KOPT-K1 (cell line): ENCODE results near the gene HGF.
"Not testable (repeated sequence)": the region's sequence is repeated elsewhere in the genome, so short reads cannot be mapped to it uniquely, and the experiment has no call there.

Source experiments
- H3K27ac ChIP-seq: fragments of 200-600 bp; sonication (generic); 2 replicates; pipeline ENCODE4 v1.5.1; 2016; ENCODE audit warnings: antibody characterized with exemption, mild to moderate bottlenecking, low read depth, low read length; ENCODE audit not compliant: poor library complexity, severe bottlenecking
- H3K36me3 ChIP-seq: fragments of 200-600 bp; sonication (generic); 2 replicates; pipeline ENCODE4 v1.5.1; 2017; ENCODE audit warnings: antibody characterized with exemption, mild to moderate bottlenecking, low read length, moderate library complexity; ENCODE audit not compliant: insufficient read depth
- H3K9me3 ChIP-seq: fragments of 200-600 bp; sonication (generic); 2 replicates; pipeline ENCODE4 v1.5.1; 2017; ENCODE audit warnings: antibody characterized with exemption, low read length, mild to moderate bottlenecking; ENCODE audit not compliant: insufficient read depth, poor library complexity, severe bottlenecking

Gene HGF

GRCh38 chr7:81769891-81770727, at the start of gene HGF:
Gene HGF (minus strand): TSS chr7:81770047. CDS start chr7:81769971, 76 bp downstream.
- Histone ChIP-seq H3K27ac (no peak within 1 kb of the TSS), H3K9me3 (no peaks in the 10 kb centered on the region), H3K36me3 (no peaks in the 10 kb centered on the region)

DNA sequence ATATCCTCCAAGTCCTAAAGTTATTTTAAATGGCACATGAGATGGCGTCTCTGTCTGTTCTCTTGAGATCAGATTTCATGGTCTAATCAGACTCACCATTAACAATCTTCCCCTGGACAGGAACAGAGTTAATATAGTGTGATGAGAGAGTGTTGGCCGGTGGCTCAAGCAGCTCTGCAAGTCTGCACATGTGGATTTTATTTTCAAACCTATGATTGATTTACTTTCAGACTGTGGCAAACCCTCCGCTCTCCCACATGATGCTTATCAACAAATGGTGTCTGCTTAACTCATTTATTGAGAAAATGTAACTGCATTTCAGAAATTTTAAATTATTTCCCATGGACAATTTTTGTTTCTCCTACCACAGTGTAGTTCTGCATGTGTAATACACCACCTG, 46.5 kb upstream of the HGF start:
- H3K27ac ChIP-seq = no peak overlapping the region
- H3K9me3 ChIP-seq = no peaks in the 10 kb centered on the region
- no peaks in the 10 kb centered on the region for H3K36me3 ChIP-seq

DNA sequence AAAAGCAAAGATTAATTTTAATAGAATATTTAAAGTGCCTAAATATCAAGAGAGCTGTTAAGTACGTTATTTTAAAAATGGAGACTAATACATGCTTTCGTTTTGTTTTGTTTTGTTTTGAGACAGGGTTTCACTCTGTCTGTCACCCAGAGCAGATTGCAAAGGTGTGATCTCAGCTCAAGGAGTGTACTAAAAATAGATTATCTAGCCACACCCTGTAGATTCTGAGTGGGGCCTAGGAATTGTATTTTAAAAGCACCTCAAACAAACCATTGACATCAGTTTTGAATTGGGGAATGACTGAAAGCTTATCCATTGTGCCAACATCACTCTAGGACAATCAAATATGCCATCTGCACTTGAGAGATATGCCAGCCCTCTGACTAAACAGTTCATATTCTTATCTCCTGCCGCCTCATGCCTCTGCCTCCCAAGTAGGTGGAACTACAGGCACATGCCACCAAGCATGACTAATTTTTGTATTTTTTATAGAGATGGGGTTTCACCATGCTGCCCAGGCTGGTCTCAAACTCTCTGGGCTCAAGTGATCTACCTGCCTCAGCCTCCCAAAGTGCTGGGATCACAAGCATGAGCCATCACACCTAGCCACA, 43.1 kb upstream of the HGF start:
- not testable (repeated sequence) for H3K27ac ChIP-seq

DNA sequence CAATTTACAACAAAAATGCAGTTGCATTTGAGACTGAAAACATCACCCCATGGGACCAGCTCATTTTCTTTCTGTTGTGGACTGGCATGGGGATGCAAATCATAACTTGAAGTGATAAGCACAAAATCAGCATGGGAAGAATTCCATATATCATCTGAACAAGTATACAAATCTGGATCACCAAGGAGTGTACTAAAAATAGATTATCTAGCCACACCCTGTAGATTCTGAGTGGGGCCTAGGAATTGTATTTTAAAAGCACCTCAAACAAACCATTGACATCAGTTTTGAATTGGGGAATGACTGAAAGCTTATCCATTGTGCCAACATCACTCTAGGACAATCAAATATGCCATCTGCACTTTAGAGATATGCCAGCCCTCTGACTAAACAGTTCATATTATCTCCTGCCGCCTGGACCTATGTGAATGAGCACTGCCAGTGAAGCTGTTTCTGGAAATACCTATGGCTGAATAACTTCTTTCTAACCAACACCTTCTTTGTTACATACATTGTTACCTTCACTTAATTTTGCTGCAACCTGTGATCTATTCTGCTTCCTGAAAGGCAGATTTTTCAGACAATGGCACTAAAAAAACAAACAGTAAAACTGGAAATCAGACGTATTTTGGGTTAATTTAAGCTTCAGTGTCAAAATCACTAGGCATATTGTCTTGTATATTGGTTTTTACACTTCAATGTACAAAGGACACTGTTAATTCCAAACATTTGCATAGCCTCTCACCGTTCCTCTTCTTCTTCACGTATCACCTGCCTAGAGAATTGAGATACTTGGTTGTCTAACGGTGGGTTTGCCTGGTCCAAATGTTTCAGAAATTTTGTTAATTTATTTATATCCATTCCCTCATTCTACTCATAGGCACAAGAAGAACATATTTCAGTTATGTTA, 42.4 kb upstream of the HGF start:
- Histone ChIP-seq H3K9me3 (no peaks in the 10 kb centered on the region), H3K36me3 (no peaks in the 10 kb centered on the region), H3K27ac (no peak overlapping the region)

More for the DNA sequence above, 43.1 kb upstream of the HGF start:
- H3K9me3 ChIP-seq, H3K36me3 ChIP-seq: not testable (repeated sequence)

- H3K36me3 ChIP-seq = no peaks in the 10 kb centered on the region
- H3K9me3 ChIP-seq = no peaks in the 10 kb centered on the region
- H3K27ac ChIP-seq = no peak overlapping the region
Observed at GRCh38 chr7:81810476-81811155, 40.8 kb upstream of the HGF start.

GRCh38 chr7:81808310-81808709, 38.5 kb upstream of the HGF start:
- H3K36me3 ChIP-seq, H3K9me3 ChIP-seq, H3K27ac ChIP-seq: not testable (repeated sequence)

- no peak overlapping the region for H3K27ac ChIP-seq
- H3K36me3 ChIP-seq = no peaks in the 10 kb centered on the region
- no peaks in the 10 kb centered on the region for H3K9me3 ChIP-seq
Observed at GRCh38 chr7:81803267-81803666, 33.4 kb upstream of the HGF start.

GRCh38 chr7:81802251-81802650, 32.4 kb upstream of the HGF start:
- no peaks in the 10 kb centered on the region for H3K9me3 ChIP-seq
- no peaks in the 10 kb centered on the region for H3K36me3 ChIP-seq
- no peak overlapping the region for H3K27ac ChIP-seq

DNA sequence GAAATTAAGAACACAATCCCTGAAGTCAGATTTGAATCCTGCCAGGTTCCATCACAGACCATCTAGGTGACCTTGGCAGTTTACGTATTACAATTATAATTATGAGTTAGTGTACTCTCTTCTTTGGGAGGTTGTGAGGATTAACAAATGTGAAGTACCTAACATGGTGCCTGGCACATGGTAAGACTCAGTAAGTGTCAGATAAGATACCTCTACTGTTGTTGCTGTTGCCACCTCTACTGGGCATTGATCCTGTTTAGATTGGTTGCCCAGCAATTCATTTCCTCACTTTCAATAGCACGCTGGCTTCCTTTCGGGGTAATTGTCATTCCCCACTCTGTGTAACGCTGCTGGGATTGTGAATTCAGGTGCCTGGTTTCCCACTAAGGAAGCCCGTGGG, 31.7 kb upstream of the HGF start:
- Histone ChIP-seq H3K36me3 (no peaks in the 10 kb centered on the region), H3K27ac (no peak overlapping the region)

DNA sequence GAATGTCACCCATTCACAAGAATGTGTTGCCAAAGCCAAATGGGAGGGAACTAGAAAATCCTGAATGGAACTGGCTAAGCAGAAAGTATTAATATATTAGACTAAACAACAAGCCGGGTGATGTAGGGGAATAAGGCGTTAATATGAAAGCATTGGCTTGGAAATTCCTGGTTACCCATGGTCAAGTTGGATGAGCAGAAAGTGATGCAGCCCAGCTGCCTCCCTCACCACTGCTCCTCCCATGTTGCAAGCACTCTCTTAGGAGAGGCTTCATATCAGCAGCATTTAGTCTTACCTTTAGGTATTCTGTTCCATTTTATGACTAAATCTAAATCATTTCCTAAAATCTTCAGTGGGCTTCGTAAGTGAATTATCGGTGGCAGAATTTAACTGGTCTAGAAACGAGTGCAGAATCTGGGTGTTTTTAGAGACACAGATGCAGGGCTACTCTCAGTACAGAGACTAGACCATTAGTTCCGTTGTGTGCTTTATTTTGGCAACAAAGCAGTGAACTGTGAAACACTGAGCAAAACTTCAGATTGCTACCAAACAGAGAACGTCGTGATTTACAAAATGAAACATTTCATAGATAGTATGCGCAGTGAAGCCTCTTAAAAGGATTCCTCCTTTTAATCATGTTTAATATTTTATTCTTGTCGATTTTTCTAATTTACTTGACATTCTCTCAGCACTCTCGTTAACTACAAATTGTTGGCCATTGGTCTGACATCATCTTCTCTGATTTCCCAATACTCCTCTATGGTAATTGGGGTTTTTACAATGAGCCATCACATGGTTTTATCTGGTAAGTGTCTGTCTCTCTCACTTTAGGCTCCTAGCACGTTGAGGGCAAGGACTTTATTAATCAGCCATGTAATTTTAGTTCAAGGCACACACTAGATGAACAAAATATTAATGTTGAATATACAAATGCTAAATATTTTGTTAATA, 22.0 kb upstream of the HGF start:
- no peaks in the 10 kb centered on the region for H3K9me3 ChIP-seq
- no peaks in the 10 kb centered on the region for H3K36me3 ChIP-seq
- H3K27ac ChIP-seq = no peak overlapping the region

More for the DNA sequence above, 31.7 kb upstream of the HGF start:
- no peaks in the 10 kb centered on the region for H3K9me3 ChIP-seq

GRCh38 chr7:81790686-81791085, 20.8 kb upstream of the HGF start:
- Histone ChIP-seq H3K27ac (no peak overlapping the region), H3K36me3 (no peaks in the 10 kb centered on the region), H3K9me3 (no peaks in the 10 kb centered on the region)

- H3K27ac ChIP-seq = no peak overlapping the region
- H3K36me3 ChIP-seq = no peaks in the 10 kb centered on the region
- no peaks in the 10 kb centered on the region for H3K9me3 ChIP-seq
Observed at GRCh38 chr7:81790120-81790500, 20.3 kb upstream of the HGF start.

DNA sequence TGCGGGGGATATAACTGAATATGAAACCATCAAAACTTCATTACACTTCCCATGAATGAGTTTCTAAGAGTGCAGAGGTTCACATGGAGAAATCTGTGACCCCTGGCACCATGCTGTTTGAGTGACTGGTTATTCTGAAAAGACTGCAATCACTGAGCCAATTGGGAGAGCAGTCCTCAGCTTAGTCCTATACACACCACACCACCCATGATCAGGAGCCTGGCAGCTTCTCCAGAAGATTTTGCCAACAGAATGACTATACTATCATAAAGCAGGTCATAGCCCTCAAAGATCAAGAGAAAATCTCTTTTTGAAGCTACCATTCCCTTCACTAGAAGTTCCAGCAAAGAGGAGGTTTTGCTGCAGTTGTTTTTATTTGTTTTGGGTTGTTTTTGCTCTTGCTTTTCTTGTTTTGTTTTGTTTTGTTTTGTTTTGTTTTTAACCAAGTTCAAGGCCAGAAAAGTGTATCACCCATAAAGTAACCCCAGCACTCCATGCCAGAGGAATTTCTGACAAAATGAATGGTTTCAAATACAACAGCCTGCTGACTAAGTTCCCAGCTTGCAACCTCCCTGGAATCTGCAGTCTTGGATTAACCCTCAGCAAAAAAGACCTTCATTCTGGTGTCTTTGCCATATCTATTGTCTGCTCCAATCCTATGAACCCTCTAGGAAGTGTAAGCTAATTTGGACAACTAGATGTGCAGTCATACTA, 19.7 kb upstream of the HGF start:
- Histone ChIP-seq H3K9me3 (no peaks in the 10 kb centered on the region), H3K36me3 (no peaks in the 10 kb centered on the region), H3K27ac (no peak overlapping the region)
